ENCODE measurements around the gene SLC28A1. TPM values are rescaled to one million over a fixed set of nuclear protein-coding genes. Genes with fewer than 3 reads are reported as not detected.
"Not testable (repeated sequence)": the region's sequence is repeated elsewhere in the genome, so short reads cannot be mapped to it uniquely, and the experiment has no call there.

The SLC28A1 gene
- total RNA-seq, 1 donor from 2014 or later = 0.19 TPM

GRCh38 chr15:84862214-84862975, 22.1 kb upstream of the SLC28A1 start:
- DNase-seq (ENCODE audit: low spot score) = no peak

DNA sequence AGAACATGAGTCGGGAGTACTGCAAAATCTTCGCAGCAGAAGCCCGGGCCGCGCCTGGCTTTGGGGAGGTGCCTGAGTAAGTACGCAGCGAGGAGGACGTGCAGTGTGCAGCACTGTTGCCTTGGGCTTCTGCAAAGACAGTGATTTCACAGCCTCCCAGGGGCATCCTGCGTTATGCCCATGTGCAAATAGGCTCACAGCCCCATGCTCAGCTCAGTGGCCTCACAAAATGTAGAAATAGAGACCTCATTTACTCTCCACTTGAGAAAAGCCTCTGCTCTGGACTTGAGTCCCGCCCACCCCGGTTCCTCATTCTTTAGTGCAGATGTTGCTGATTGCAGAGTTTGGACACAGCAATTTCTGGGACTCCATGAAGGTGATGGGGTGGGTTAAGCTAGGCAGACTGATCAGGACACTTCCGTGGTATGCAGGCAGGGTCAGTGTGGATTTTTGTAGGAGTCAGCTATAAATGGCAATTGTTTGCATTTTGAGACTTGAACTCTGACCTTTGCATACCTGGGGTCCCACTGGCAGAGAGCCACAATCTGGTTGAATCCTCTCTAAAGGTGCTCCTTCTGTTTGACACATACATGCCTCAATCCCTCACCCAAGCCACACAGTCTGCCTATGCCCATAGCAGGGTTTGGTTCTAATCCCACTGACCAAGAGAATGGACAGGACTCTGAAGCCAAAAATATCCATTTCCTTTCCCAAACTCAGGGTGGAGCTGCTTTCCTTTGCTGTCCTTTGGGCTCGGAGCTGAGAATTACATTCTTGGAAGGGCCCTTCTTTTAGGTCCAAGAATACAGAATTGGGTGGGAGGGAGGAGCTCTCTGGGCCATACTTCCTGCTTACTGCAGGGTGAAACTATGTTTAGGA, 20.7 kb upstream of the SLC28A1 start:
- DNase-seq (ENCODE audit: low spot score) = no peak

DNA sequence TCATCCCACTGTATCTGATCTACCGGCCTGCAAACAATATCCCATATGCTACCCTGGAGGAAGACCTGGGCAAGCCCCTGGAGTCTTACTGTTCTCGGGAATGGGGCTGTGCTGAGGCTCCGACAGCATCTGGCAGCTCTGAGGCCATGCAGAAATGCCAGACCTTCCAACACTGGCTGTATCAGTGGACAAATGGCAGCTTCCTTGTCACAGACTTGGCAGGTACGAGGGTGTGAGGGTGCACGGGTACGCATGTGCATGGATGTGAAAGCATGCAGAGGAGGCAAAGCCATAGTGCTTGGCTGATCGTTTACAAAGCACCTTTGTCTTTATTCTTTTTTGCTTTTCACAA, 20.0 kb upstream of the SLC28A1 start:
- no peak for DNase-seq (ENCODE audit: low spot score)

DNA sequence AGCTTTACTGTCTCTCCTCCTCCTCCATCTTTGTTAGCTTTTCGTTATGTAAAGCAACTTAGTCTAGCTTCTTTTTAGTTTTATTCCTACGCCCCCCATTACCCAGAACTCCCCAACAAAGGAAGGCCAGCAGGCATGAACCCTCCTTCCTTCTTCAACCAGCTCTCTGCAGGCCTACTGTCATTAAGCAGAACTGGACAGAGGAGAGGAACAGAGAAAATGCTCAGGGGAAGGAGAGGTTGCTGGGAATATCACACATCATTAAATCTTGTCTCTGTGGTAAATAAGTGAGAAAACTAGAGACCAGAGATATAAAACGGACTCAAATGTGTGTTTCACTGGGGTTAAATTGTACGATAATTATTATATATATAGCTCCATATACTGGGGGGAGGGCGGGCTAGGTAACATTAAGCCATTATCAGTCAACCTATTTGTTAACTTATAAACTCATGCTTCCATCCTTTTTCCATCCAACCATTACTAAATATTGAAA, 19.3 kb upstream of the SLC28A1 start:
- no peak for DNase-seq (ENCODE audit: low spot score)

DNA sequence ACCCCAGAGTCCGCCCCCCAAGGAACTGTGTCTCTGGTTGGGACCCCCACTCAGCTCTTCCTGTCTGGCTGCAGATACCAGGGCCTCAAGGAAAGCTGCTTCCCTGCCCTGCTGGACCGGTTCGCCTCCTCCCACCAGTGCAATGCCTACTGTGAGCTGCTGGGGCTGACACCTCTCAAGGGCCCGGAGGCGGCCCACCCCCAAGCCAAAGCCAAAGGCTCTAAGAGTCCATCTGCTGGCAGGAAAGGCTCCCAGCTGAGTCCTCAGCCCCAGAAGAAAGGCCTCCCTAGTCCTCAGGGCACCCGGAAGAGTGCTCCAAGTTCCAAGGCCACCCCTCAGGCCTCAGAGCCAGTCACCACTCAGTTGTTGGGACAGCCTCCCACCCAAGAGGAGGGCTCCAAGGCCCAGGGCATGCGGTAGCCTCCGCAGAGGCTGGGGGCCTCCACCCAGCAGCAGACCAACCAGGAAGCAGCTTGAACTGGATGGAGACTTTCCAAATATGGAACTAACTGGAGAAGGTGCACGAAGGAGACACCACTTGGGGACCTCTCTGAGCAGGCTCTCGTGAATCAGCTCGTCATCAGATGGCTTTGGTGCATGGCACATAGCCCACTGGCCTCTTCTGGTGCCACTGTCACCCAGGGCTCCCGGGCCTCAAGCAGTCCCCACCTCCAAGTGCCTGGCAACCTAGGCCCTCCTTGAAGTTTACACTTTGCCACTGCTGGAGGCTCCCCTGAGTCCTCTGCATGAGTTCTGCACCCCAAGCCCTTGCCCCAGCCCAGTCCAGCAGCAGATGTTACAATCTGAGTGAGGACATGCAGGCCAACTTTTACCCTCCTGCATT, 16.2 kb upstream of the SLC28A1 start:
- DNase-seq (ENCODE audit: low spot score) = no peak

GRCh38 chr15:84869510-84869909, 15.0 kb upstream of the SLC28A1 start:
- no peak for DNase-seq (ENCODE audit: low spot score)

DNA sequence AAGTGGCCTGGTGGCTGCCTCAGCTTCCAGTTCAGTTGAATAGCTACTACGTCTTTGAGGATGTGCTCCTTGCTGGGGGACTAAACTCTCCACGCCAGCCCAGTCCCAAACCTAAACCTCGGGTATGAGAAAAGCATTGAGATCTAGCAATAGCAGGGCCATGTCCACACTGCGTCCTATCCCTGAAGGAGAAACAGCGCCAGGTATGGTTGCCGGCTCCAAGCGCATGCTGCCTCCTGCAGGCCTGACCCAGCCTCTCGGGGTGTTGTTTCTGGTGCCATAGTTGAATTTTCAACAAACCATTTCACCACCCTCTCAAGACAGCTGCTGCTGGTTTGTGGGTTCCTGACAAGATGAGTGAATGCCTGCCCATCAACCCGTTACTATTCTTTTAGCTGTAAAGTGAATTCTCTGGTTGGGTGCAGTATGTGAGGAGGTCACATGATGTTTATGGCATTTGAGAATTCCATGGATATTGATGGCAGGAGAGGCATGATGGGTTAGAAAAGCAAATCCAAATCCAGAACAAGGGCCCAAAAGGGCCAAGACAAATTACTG, 13.0 kb upstream of the SLC28A1 start:
- DNase-seq (ENCODE audit: low spot score) = no peak

- DNase-seq (ENCODE audit: low spot score) = no peak
Measured at GRCh38 chr15:84872009-84872910, 12.2 kb upstream of the SLC28A1 start.

- DNase-seq (ENCODE audit: low spot score) = no peak
Measured at GRCh38 chr15:84873997-84874396, 10.5 kb upstream of the SLC28A1 start.

GRCh38 chr15:84874981-84875699, 9.3 kb upstream of the SLC28A1 start:
- no peak for DNase-seq (ENCODE audit: low spot score)

DNA sequence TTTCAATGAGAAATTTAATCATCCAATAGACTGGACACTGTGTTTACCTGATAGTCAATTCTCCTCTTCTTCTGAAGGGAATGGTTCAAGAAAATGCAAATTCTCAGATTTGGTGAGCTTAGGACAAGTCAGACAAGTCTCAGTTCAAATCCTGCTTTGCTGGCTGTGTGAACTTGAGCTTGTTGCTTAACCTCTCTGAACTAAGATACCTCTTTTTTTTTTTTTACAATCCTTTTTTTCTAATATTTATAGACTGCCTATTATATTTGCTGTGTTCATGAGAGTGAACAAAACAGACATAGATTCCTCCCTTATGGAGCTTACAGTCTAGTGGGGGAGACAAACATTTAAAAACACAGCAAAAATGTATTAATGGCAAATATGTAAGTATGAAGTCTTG, 8.2 kb upstream of the SLC28A1 start:
- no peak for DNase-seq (ENCODE audit: low spot score)

DNA sequence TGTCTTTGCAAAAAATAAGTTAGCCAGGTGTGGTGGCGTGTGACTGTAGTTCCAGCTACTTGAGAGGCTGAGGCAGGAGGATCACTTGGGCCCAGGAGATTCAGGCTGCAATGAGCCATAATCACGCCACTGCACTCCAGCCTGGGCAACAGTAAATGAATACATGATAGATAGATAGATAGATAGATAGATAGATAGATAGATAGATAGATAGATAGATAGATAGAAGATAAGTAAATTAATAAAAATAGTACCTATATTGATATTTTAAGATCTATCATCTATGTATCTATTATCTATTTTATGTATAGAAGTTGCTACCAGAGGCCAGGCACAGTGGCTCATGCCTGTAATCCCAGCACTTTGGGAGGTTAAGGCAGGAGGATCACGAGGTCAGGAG, 6.8 kb upstream of the SLC28A1 start:
- not testable (repeated sequence) for DNase-seq (ENCODE audit: low spot score)

GRCh38 chr15:84878504-84878903, 6.0 kb upstream of the SLC28A1 start:
- no peak for DNase-seq (ENCODE audit: low spot score)

DNA sequence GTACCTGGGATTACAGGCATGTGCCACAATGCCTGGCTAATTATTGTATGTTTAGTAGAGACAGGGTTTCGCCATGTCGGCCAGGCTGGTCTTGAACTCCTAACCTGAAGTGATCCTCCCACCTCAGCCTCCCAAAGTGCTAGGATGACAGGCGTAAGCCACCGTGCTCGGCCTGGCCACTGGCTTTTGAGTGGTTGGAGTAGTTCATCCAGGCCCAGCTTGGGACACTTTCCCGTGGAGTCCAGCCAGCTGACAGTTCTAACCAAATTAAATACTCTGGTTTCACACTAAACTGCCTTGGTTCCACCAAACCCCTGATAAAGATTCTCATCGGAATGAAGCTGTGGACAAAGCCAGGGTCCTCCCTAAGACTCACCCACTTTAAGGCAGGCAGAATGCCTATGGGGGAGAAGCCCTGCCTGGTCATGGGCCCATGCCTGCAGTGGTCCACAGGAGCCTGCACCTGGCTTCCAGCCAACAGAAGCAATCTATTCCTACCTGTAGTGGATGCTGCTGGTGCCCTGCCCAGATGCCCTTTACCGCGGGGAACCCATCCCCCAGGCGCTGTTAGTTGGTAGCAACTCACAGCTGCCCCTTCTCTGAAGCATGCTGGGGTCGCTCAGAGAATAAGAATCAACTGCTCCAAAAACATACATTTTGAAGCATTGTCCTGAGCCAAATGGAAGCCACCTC, 5.2 kb upstream of the SLC28A1 start:
- no peak for DNase-seq (ENCODE audit: low spot score)

DNA sequence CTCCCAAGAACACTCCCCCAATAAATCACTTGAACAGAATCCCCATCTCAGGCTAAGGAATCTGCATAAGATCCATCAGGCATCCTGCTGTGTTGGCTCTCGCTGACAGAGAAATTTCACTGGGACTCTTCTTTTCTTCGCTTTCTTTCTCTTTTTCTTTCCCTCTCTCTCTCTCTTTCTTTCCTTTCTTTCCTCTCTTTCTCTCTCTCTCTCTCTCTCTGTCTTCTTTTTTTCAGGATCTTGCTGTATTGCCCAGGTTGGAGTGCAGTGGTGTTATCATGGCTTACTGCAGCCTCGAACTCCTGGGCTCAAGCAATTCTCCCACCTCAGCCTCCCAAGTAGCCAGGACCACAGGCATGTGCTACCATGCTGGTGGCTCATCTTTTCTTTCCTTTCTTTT, 4.5 kb upstream of the SLC28A1 start:
- DNase-seq (ENCODE audit: low spot score) = no peak

GRCh38 chr15:84880822-84881519, 3.5 kb upstream of the SLC28A1 start:
- DNase-seq (ENCODE audit: low spot score) = peak; percentile 53

DNA sequence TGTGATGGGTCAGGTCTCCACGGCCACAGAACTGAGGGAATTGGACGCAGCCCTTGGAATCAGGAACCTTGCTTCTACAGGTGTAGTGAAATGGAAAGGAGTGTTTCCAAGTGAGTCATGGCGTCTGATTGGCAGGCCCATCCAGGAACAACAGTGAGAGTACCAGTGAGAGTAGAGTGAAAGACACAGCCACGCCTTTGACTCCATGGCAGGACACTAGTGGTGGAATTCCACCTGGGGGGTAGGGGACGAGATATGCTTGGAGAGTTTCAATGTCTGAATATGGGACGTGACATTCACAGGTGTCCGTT, 3.0 kb upstream of the SLC28A1 start:
- no peak for DNase-seq (ENCODE audit: low spot score)

- DNase-seq (ENCODE audit: low spot score) = no peak
Measured at GRCh38 chr15:84883466-84883865, 996 bp upstream of the SLC28A1 start.
